Esophagus muscularis mucosa (tissue), 4 donors: ENCODE results near the gene SLC37A1. TPM values are rescaled to one million over a fixed set of nuclear protein-coding genes. Genes with fewer than 3 reads are reported as not detected.

Source experiments
- DNase-seq: peaks from one replicate; pipeline ENCODE4 v3.0.0-alpha.2; 2017; ENCODE audit errors: extremely low spot score
- H3K27ac ChIP-seq, 4 donors: fragments of 200-600 bp; sonication (generic); replicated peaks in 1 of 4; 1 replicate in 3 of 4; 2 replicates in 1 of 4; pipeline ENCODE4 v1.5.1; 2016 to 2019; ENCODE audit warnings: mild to moderate bottlenecking in 1 of 4
- H3K27me3 ChIP-seq, 4 donors: fragments of 200-600 bp; sonication (generic); one replicate each; pipeline versions ENCODE4 v1.5.1 to v1.6.0; 2016 to 2019
- H3K36me3 ChIP-seq, 4 donors: fragments of 200-600 bp; sonication (generic); one replicate each; pipeline ENCODE4 v1.5.1; 2016 to 2019
- H3K4me1 ChIP-seq, 4 donors: fragments of 200-600 bp; sonication (generic); one replicate each; pipeline ENCODE4 v1.5.1; 2016 to 2019
- H3K4me3 ChIP-seq, 4 donors: fragments of 200-600 bp; sonication (generic); 1 replicate in 2 of 4; 2 replicates in 2 of 4; pipeline ENCODE4 v1.5.1; 2016 to 2019; ENCODE audit warnings: mild to moderate bottlenecking in 4 of 4, moderate library complexity in 1 of 4
- H3K9me3 ChIP-seq, 4 donors: fragments of 200-600 bp; sonication (generic); 1 replicate in 3 of 4; 2 replicates in 1 of 4; pipeline ENCODE4 v1.5.1; 2016 to 2019
- EP300 ChIP-seq: sonication (generic); formaldehyde crosslinking; IDR thresholded peaks from one replicate; pipeline ENCODE4 v1.6.1; 2017; ENCODE audit warnings: antibody characterized with exemption
- POLR2A ChIP-seq: fragments of 450-650 bp; IDR thresholded peaks from one replicate; pipeline ENCODE4 v1.6.1; 2017; ENCODE audit warnings: antibody characterized with exemption, moderate library complexity, mild to moderate bottlenecking, low read depth
- POLR2AphosphoS5 ChIP-seq, 2 donors: sonication (generic); formaldehyde crosslinking; IDR thresholded peaks; one replicate each; pipeline ENCODE4 v1.6.1; 2017; ENCODE audit warnings: antibody characterized with exemption in 2 of 2
- WGBS: methylation state at CpG from one replicate; pipeline ENCODE4 v1.1.5; 2018; 5-methylcytosine and 5-hydroxymethylcytosine counted together
- intact Hi-C: fragments of 100-400 bp; cut with DNase I; formaldehyde crosslinking; loops from one replicate; pipeline ENCODE4 v1.15.1; 2023
- total RNA-seq, 4 donors: library from RNA; depleted of rRNA; stranded (reverse); fragments of >200 nt; gene quantifications; one replicate each; pipeline versions ENCODE4 v1.1.0 to v1.2.1, GENCODE V29; 2016
- TF ChIP-seq, protein P1 (sequence below), 3 experiments: fragments of 200-600 bp in 2 of 3; fragments of 450-650 bp in 1 of 3; sonication (generic) in 2 of 3; IDR thresholded peaks; one replicate each; pipeline ENCODE4 v1.5.1; 2017 to 2019; ENCODE audit warnings: antibody characterized with exemption in 3 of 3, mild to moderate bottlenecking in 2 of 3, moderate library complexity in 1 of 3

SLC37A1 gene
- total RNA-seq, 4 donors from 2014 or later, result 5.4 to 11.1 (median 7.1) TPM

DNA sequence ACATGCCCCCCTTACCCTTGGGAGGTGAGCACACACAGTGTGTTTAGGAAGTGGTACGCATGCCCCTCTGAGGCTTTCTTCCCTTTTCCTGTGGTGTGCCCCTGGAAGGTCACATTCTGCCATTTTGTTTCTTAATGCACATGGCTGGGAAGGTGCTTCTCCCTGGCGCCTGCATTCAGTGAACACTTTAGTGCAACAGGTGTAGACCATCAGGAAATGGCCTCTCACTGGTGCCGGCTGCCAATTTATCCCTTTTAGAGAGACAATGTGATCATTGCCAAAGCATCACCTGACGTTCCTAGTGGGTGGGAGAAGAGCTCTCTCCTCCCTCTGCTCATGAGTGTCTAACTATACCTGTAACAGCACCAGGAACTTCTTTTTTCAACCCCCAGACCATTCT is 88.0 kb downstream of the SLC37A1 start:
- Histone ChIP-seq H3K9me3 (peaks cover 0 to 28% (median 20%) of the 10 kb centered on the region in 4 donors), H3K27ac (no peak overlapping the region), H3K27me3 (peaks cover 0 to 3% (median 0%) of the 10 kb centered on the region in 4 donors), H3K36me3 (no peaks in the 10 kb centered on the region), H3K4me3 (no peak overlapping the region), H3K4me1 (no peaks in the 10 kb centered on the region)
- no peak for DNase-seq
- intact Hi-C loops, result no loop called here
- TF ChIP-seq POLR2A (no peak), EP300 (no peak), POLR2AphosphoS5 (IDR thresholded peaks at IDR 0.05) (no peak)
- TF ChIP-seq, protein P1, sequence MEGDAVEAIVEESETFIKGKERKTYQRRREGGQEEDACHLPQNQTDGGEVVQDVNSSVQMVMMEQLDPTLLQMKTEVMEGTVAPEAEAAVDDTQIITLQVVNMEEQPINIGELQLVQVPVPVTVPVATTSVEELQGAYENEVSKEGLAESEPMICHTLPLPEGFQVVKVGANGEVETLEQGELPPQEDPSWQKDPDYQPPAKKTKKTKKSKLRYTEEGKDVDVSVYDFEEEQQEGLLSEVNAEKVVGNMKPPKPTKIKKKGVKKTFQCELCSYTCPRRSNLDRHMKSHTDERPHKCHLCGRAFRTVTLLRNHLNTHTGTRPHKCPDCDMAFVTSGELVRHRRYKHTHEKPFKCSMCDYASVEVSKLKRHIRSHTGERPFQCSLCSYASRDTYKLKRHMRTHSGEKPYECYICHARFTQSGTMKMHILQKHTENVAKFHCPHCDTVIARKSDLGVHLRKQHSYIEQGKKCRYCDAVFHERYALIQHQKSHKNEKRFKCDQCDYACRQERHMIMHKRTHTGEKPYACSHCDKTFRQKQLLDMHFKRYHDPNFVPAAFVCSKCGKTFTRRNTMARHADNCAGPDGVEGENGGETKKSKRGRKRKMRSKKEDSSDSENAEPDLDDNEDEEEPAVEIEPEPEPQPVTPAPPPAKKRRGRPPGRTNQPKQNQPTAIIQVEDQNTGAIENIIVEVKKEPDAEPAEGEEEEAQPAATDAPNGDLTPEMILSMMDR (IDR thresholded peaks at IDR 0.05), result no peak
- 60% methylated on average over 4 of the region's 4 CpGs for WGBS

GRCh38 chr21:42607102-42607501 is 93.5 kb downstream of the SLC37A1 start:
- 80% methylated on average over 4 of the region's 4 CpGs for WGBS
- DNase-seq, result no peak
- peaks cover 0 to 38% (median 23%) of the 10 kb centered on the region in 4 donors for H3K9me3 ChIP-seq
- TF ChIP-seq, protein P1 (IDR thresholded peaks at IDR 0.05), result no peak
- no peak for TF ChIP-seq POLR2A
- no peak for TF ChIP-seq EP300
- no peak for TF ChIP-seq POLR2AphosphoS5 (IDR thresholded peaks at IDR 0.05)
- no peak overlapping the region for H3K4me3 ChIP-seq
- H3K4me1 ChIP-seq, result no peaks in the 10 kb centered on the region
- H3K36me3 ChIP-seq, result no peaks in the 10 kb centered on the region
- intact Hi-C loops, result no loop called here
- no peak overlapping the region for H3K27ac ChIP-seq
- no peaks in the 10 kb centered on the region for H3K27me3 ChIP-seq

DNA sequence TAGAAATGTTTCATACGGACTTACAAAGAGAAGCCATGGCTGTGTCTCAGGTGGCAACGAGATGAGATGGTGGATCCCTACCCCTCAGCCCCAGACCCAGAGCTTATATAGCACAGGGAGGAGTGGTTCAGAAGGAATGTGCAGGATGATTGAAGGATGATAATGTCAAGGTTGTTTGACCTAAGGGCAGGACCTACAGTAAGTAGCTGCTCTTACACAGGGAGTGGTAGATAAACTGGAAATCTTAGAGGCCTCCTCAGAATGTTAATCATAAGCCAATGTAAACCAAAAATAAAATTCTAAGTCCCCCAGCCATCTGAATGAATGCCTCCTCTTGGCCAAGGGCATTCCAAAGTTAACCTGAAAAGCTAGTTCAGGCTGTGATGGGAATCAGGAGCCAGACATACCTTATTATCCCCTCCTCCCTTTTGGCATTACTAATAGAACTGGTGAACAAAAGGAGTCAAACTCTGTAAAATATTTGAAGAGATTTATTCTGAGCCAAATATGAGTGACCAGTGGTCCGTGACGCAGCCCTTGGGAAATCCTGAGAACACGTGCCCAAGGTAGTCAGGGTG is 94.0 kb downstream of the SLC37A1 start:
- WGBS, result 81% methylated on average over 5 of the region's 5 CpGs
- Histone ChIP-seq H3K27me3 (no peaks in the 10 kb centered on the region), H3K27ac (no peak overlapping the region), H3K36me3 (no peaks in the 10 kb centered on the region), H3K4me1 (no peaks in the 10 kb centered on the region), H3K9me3 (peaks cover 0 to 41% (median 26%) of the 10 kb centered on the region in 4 donors), H3K4me3 (no peak overlapping the region)
- intact Hi-C loops, result no loop called here
- DNase-seq, result no peak
- TF ChIP-seq EP300 (no peak), POLR2A (no peak), POLR2AphosphoS5 (IDR thresholded peaks at IDR 0.05) (no peak)
- TF ChIP-seq, protein P1 (IDR thresholded peaks at IDR 0.05), result no peak

- Histone ChIP-seq H3K9me3 (peaks cover 0 to 41% (median 26%) of the 10 kb centered on the region in 4 donors), H3K27ac (no peak overlapping the region), H3K36me3 (no peaks in the 10 kb centered on the region), H3K4me1 (no peaks in the 10 kb centered on the region), H3K27me3 (no peaks in the 10 kb centered on the region), H3K4me3 (no peak overlapping the region)
- TF ChIP-seq POLR2A, result no peak
- TF ChIP-seq POLR2AphosphoS5 (IDR thresholded peaks at IDR 0.05), result no peak
- TF ChIP-seq, protein P1 (IDR thresholded peaks at IDR 0.05), result no peak
- TF ChIP-seq EP300, result no peak
- intact Hi-C loops, result no loop called here
- no peak for DNase-seq
- WGBS, result 71% methylated on average over 4 of the region's 4 CpGs
These were observed 94.8 kb downstream of the SLC37A1 start for GRCh38 chr21:42608446-42608845.

GRCh38 chr21:42609811-42610210 is 96.2 kb downstream of the SLC37A1 start:
- Histone ChIP-seq H3K27ac (no peak overlapping the region), H3K4me1 (no peaks in the 10 kb centered on the region), H3K4me3 (no peak overlapping the region), H3K27me3 (no peaks in the 10 kb centered on the region), H3K36me3 (no peaks in the 10 kb centered on the region), H3K9me3 (peaks cover 0 to 29% (median 18%) of the 10 kb centered on the region in 4 donors)
- intact Hi-C loops, result no loop called here
- DNase-seq, result no peak
- no peak for TF ChIP-seq POLR2AphosphoS5 (IDR thresholded peaks at IDR 0.05)
- TF ChIP-seq, protein P1 (IDR thresholded peaks at IDR 0.05), result no peak
- no peak for TF ChIP-seq EP300
- no peak for TF ChIP-seq POLR2A
- WGBS, result 90% methylated on average over 2 of the region's 2 CpGs
